ENCODE data around the gene PLEKHA7.
"Not testable (repeated sequence)": the region's sequence is repeated elsewhere in the genome, so short reads cannot be mapped to it uniquely, and the experiment has no call there.

Gene PLEKHA7

GRCh38 chr11:17014321-17014832, at the start of gene PLEKHA7:
PLEKHA7 (minus strand) TSS chr11:17014414; CDS start chr11:17014401, 13 bp downstream.
- DNase-seq = peak; percentile 21

- DNase-seq = peak; percentile 62
Measured at GRCh38 chr11:17063171-17064002, 49.2 kb upstream of the PLEKHA7 start.

GRCh38 chr11:17051146-17051545, 36.9 kb upstream of the PLEKHA7 start:
- DNase-seq = not testable (repeated sequence)

GRCh38 chr11:17048491-17048890, 34.3 kb upstream of the PLEKHA7 start:
- not testable (repeated sequence) for DNase-seq

GRCh38 chr11:17046690-17047089, 32.5 kb upstream of the PLEKHA7 start:
- no peak for DNase-seq

GRCh38 chr11:17036666-17037658, 22.7 kb upstream of the PLEKHA7 start:
- no peak for DNase-seq

GRCh38 chr11:17034027-17034426, 19.8 kb upstream of the PLEKHA7 start:
- not testable (repeated sequence) for DNase-seq

GRCh38 chr11:17026487-17027082, 12.4 kb upstream of the PLEKHA7 start:
- DNase-seq = no peak

- DNase-seq = no peak
Measured at GRCh38 chr11:17024924-17025323, 10.7 kb upstream of the PLEKHA7 start.

- DNase-seq = no peak
Measured at GRCh38 chr11:17021511-17021910, 7.3 kb upstream of the PLEKHA7 start.

GRCh38 chr11:17020831-17021230, 6.6 kb upstream of the PLEKHA7 start:
- DNase-seq = no peak

GRCh38 chr11:17019232-17019631, 5.0 kb upstream of the PLEKHA7 start:
- DNase-seq = no peak

GRCh38 chr11:17015627-17016126, 1.5 kb upstream of the PLEKHA7 start:
- DNase-seq = no peak

- DNase-seq = peak; percentile 26
Measured at GRCh38 chr11:17014833-17015626, 816 bp upstream of the PLEKHA7 start.

- DNase-seq = peak; percentile 41
Measured at GRCh38 chr11:17013548-17014320, 480 bp downstream of the PLEKHA7 start.

GRCh38 chr11:17012712-17013547, 1.3 kb downstream of the PLEKHA7 start:
- no peak for DNase-seq

- no peak for DNase-seq
Measured at GRCh38 chr11:17012179-17012578, 2.0 kb downstream of the PLEKHA7 start.

- no peak for DNase-seq
Measured at GRCh38 chr11:17010851-17011420, 3.3 kb downstream of the PLEKHA7 start.

GRCh38 chr11:17008099-17008498, 6.1 kb downstream of the PLEKHA7 start:
- DNase-seq = no peak

- DNase-seq = no peak
Measured at GRCh38 chr11:17005646-17006045, 8.6 kb downstream of the PLEKHA7 start.
